Omental fat pad (tissue), 4 donors: Measurements from ENCODE around the gene GRM8. TPM values are rescaled to one million over a fixed set of nuclear protein-coding genes. Genes with fewer than 3 reads are reported as not detected.

ENCODE experiments used
- ATAC-seq: fragments of 150-250 bp; one replicate; pipeline ENCODE4 v1.9.1; 2016; ENCODE audit warnings: mild to moderate bottlenecking, moderate library complexity; ENCODE audit not compliant: low FRiP score
- DNase-seq: peaks from one replicate; pipeline ENCODE4 v3.0.0-alpha.2; 2019; ENCODE audit warnings: low spot score
- total RNA-seq, 4 donors: library from RNA; depleted of rRNA; stranded (reverse); fragments of >200 nt; gene quantifications; one replicate each; pipeline ENCODE4 v1.1.0, GENCODE V29; 2016
- TF ChIP-seq, protein P1 (sequence below), 3 donors: fragments of 450-650 bp; IDR thresholded peaks; one replicate each; pipeline ENCODE4 v1.5.1; 2016 to 2017; ENCODE audit warnings: antibody characterized with exemption in 3 of 3, mild to moderate bottlenecking in 3 of 3, moderate library complexity in 2 of 3

The GRM8 gene
- total RNA-seq, 4 donors from 2014 or later, result not detected

DNA sequence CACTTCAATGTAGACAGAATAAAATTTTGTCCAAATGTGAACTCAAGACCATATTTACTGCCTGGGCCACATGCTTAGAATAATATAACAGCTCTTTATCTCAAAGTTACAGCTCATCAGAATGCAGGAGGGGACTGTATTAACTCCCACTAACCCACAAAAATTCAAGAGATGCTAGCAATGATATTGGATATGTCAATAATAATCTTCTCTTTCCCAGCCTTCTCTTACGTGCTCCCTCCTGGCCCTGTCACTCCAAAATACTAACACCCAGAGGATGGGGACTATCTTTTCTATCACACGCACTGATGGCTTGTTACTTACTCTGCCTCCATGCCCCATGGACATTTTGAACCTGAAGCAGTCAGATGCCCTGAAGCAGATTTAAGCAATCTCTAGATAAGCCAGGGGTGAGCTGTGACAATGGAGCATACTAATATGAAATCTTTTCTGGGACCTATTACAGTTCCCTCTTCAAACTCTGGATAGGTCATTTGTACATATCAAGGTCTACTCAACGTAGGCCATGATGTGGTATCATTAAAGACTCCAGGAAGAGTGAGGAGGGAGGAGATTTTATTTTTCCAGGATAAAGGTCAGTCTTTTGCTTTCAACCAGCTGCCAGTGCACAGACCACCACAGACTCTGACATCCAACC lies 803.0 kb downstream of the GRM8 start:
- TF ChIP-seq, protein P1, sequence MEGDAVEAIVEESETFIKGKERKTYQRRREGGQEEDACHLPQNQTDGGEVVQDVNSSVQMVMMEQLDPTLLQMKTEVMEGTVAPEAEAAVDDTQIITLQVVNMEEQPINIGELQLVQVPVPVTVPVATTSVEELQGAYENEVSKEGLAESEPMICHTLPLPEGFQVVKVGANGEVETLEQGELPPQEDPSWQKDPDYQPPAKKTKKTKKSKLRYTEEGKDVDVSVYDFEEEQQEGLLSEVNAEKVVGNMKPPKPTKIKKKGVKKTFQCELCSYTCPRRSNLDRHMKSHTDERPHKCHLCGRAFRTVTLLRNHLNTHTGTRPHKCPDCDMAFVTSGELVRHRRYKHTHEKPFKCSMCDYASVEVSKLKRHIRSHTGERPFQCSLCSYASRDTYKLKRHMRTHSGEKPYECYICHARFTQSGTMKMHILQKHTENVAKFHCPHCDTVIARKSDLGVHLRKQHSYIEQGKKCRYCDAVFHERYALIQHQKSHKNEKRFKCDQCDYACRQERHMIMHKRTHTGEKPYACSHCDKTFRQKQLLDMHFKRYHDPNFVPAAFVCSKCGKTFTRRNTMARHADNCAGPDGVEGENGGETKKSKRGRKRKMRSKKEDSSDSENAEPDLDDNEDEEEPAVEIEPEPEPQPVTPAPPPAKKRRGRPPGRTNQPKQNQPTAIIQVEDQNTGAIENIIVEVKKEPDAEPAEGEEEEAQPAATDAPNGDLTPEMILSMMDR (IDR thresholded peaks at IDR 0.05), result no peak
- no peak for ATAC-seq

DNA sequence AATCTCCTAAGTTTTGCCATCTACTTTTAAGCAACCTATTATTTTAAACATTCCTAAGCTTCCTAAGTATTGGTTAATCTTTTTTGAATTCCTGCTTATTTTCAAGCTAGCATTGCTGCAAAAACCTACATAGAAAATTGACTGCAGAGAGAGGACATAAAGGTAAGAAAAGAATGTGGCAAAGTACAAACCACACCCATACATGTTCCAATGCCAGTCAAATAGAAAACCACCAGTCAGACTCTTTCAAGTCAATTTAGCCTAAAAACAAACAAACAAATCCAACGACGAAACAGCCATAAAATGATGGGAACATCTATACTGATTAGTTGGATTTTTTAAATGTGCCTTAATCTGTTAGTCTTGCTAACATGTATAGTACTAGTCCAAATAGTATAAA lies 804.8 kb downstream of the GRM8 start:
- no peak for ATAC-seq
- TF ChIP-seq, protein P1 (IDR thresholded peaks at IDR 0.05), result no peak
- DNase-seq, result no peak

More for the DNA sequence above, 803.0 kb downstream of the GRM8 start:
- no peak for DNase-seq

DNA sequence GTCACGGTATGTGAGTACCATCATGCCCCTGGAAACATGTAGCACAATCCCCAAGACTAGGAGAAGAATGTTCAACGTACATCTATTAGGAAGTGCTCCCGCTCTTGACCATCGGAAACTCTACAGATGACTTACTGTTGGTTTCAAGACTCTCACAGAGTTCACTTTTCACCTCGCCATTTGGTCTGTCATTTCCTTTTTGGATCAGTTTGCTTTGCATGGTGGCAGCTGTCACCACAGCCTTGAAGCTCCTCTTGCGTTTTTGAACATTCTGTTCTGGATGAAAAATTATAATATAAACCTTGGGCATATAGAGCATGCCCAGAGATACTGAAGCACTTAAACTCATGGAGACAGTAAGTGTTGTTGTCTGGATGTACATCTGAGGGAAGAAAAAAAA lies 806.8 kb downstream of the GRM8 start:
- TF ChIP-seq, protein P1 (IDR thresholded peaks at IDR 0.05), result no peak
- ATAC-seq, result no peak
- DNase-seq, result no peak

DNA sequence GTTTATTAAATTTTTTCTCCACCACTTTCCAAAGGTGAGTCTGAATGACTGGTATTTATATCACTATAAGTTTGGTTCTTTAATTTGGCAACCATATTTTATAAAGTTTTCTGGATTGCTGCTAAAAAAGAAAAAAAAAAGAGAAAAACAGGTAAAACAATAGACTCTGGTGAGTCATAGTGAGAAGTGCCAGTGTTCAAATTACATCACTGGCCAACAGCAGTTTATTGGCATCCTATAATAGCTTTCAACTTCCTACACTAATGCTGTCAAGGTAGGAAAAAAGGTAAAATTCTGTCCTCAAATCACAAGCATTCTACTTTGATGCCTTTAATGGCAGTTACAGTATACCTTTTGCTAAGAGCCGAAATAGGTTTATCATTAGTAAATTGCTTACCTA lies 808.8 kb downstream of the GRM8 start:
- ATAC-seq (no peak), DNase-seq (no peak)
- TF ChIP-seq, protein P1 (IDR thresholded peaks at IDR 0.05), result no peak

DNA sequence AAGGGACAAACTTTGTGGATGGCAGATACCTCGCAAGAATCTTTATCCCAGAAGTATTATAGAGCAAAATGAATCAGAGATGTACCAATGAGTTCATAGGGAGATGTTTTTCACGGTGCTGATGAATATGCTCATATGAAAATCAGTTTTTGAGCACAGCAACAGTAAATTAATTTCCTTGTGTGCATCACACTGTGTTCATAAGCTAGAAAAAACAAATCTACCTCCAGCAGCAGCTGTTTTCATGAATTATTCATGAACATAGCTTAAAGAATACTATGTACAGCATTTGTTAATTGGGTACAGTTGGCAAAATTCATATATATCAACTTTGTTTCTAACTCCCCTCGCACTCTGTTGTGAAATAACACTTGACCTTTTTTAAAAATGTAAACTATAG lies 809.8 kb downstream of the GRM8 start:
- ATAC-seq, result no peak
- DNase-seq, result no peak
- TF ChIP-seq, protein P1 (IDR thresholded peaks at IDR 0.05), result no peak

DNA sequence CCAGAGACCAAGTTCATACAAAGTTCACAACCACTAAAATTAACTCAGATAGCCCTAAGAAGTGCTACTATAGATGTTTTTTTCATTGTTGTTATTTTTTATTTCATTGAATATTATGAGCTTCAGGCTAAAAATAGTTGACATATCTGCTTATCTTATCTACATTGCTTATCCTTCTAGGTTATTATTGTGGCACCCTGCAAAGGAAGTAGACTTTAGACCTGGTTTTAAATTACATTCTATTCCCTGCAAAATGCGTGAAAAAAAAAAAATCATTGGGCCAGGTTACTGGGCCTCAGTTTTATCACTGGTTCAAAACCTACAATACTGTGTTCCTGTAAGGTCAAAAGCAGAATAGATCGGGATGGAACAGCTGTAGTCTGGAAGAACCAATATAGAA lies 811.0 kb downstream of the GRM8 start:
- TF ChIP-seq, protein P1 (IDR thresholded peaks at IDR 0.05), result no peak
- DNase-seq (no peak), ATAC-seq (no peak)

DNA sequence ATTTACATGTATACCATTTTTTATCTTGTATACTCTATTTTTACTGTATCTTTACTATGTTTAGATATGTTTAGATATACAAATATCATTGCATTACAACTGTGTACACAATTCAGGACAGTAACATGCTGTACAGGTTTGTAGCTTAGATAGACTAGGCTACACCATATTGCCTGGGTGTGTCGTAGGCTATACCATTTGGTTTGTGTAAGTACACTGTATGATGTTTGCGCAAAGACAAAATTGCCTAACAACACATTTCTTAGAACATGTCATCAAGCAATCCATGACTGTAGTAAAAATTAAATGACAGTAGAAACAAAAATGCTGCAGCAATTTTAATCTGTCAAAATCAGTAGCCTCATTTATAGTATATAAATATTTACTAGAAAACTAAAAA lies 812.2 kb downstream of the GRM8 start:
- DNase-seq (no peak), ATAC-seq (no peak)
- TF ChIP-seq, protein P1 (IDR thresholded peaks at IDR 0.05), result no peak
